K562 (cell line): ENCODE measurements around the gene ABHD1. TPM values are rescaled to one million over a fixed set of nuclear protein-coding genes. Genes with fewer than 3 reads are reported as not detected.

ENCODE experiments used
- ATAC-seq: fragments of 200-7000 bp; cut with Tn5 transposase; 3 replicates; pipeline ENCODE4 v1.9.1; 2020; ENCODE audit warnings: moderate library complexity
- BruUV-seq: library from RNA; stranded (reverse); fragments of 400-500 nt; replicated peaks from 2 replicates; lab custom pipeline; 2021; lab: Mats Ljungman, UMichigan
- CTCF ChIA-PET: fragments of 300-600 bp; formaldehyde crosslinking; extraction: SDS; loops from one replicate; lab custom pipeline; 2021; ENCODE audit warnings: low intra/inter-chr PET ratio; lab: Yijun Ruan, JAX
- POLR2A ChIA-PET: fragments of 300-600, 350-650 bp; sonication (Branson Sonifier 250); formaldehyde crosslinking; extraction: SDS; loops from one replicate; lab custom pipeline; 2021; ENCODE audit warnings: antibody characterized with exemption, inconsistent platforms; lab: Yijun Ruan, JAX
- DNase-seq, 4 experiments: peaks; one replicate each; pipeline versions ENCODE4 v3.0.0 to v3.0.0-alpha.2; 2011 to 2018; ENCODE audit warnings: low spot score in 3 of 4, mixed read lengths in 3 of 4; ENCODE audit errors: extremely low read depth in 1 of 4
- FAIRE-seq: peaks from 2 replicates; lab custom pipeline; 2011; peaks lifted over from hg19 to GRCh38; lab: Jason Lieb, UNC
- H2AFZ ChIP-seq: 2 replicates; pipeline ENCODE4 v1.6.0; 2011; ENCODE audit warnings: low read depth, low read length, control low read depth, inconsistent platforms
- H3K27ac ChIP-seq: fragments of 200-600 bp; 3 replicates; pipeline ENCODE4 v1.8.0; 2011; ENCODE audit warnings: low read depth, mild to moderate bottlenecking, control low read depth, inconsistent platforms, low read length, moderate library complexity, mixed read lengths; ENCODE audit errors: extremely low read depth
- H3K27me3 ChIP-seq, 2 experiments: fragments of 300-600 bp in 1 of 2; 2 replicates in 1 of 2; 3 replicates in 1 of 2; pipeline versions ENCODE4 v1.6.0 to v1.8.0; 2011; ENCODE audit warnings: inconsistent platforms in 2 of 2, low read length in 2 of 2, mild to moderate bottlenecking in 1 of 2, mixed read lengths in 1 of 2, moderate library complexity in 1 of 2; ENCODE audit not compliant: control insufficient read depth in 2 of 2, insufficient read depth in 2 of 2
- H3K36me3 ChIP-seq: fragments of 300-600 bp; 3 replicates; pipeline ENCODE4 v1.8.0; 2011; ENCODE audit warnings: mild to moderate bottlenecking, low read length, inconsistent platforms; ENCODE audit not compliant: control insufficient read depth, insufficient read depth
- H3K4me1 ChIP-seq, 2 experiments: fragments of 200-600 bp in 1 of 2; replicated peaks in 1 of 2; 2 replicates in 1 of 2; 3 replicates in 1 of 2; pipeline versions ENCODE4 v1.5.1 to v1.8.0; 2011; ENCODE audit warnings: inconsistent platforms in 2 of 2, low read length in 2 of 2, mild to moderate bottlenecking in 1 of 2, mixed read lengths in 1 of 2, moderate library complexity in 1 of 2; ENCODE audit not compliant: control insufficient read depth in 2 of 2, insufficient read depth in 2 of 2
- H3K4me2 ChIP-seq: 2 replicates; pipeline ENCODE4 v1.6.1; 2011; ENCODE audit warnings: low read length, control low read depth, inconsistent platforms, mixed read lengths; ENCODE audit not compliant: insufficient read depth
- H3K4me3 ChIP-seq: fragments of 200-600 bp; sonication (generic), shearing (Covaris generic); 2 replicates; pipeline ENCODE4 v1.5.1; 2016; ENCODE audit warnings: control low read depth, inconsistent platforms
- H3K79me2 ChIP-seq: fragments of 200-600 bp; 3 replicates; pipeline ENCODE4 v1.8.0; 2011; ENCODE audit warnings: low read length, inconsistent platforms; ENCODE audit not compliant: control insufficient read depth, insufficient read depth
- H3K9ac ChIP-seq, 2 experiments: 2 replicates each; pipeline versions ENCODE4 v1.6.0 to v1.6.1; 2011; ENCODE audit warnings: low read depth in 2 of 2, low read length in 2 of 2, control low read depth in 1 of 2, inconsistent platforms in 1 of 2, mild to moderate bottlenecking in 1 of 2, mixed read lengths in 1 of 2; ENCODE audit not compliant: insufficient read depth in 1 of 2
- H3K9me1 ChIP-seq: one replicate; pipeline ENCODE4 v1.6.0; 2011; ENCODE audit warnings: inconsistent platforms, mild to moderate bottlenecking, low read length, moderate library complexity; ENCODE audit not compliant: control insufficient read depth, insufficient read depth
- H3K9me3 ChIP-seq: replicated peaks from 2 replicates; pipeline ENCODE4 v1.5.1; 2011; ENCODE audit warnings: low read depth, low read length, inconsistent platforms; ENCODE audit not compliant: control insufficient read depth, insufficient read depth
- H4K20me1 ChIP-seq: replicated peaks from 2 replicates; pipeline ENCODE4 v1.6.1; 2011; ENCODE audit warnings: low read length, inconsistent platforms, mixed read lengths; ENCODE audit not compliant: control insufficient read depth, insufficient read depth
- AFF4 ChIP-seq: sonication (generic); formaldehyde crosslinking; IDR thresholded peaks from 2 replicates; pipeline ENCODE4 v1.8.0; 2023; ENCODE audit warnings: mild to moderate bottlenecking, missing genetic modification reagents
- CAMTA2 ChIP-seq: fragments of 250-450 bp; sonication (Bioruptor Pico); conservative IDR thresholded peaks from 2 replicates; pipeline ENCODE4 v1.5.1; 2022
- CTCF ChIP-seq, 3 experiments: IDR thresholded peaks in 2 of 3; conservative IDR thresholded peaks in 1 of 3; 2 replicates each; pipeline ENCODE4 v1.5.1; 2011 to 2012; ENCODE audit warnings: low read length in 3 of 3, mild to moderate bottlenecking in 3 of 3, control low read depth in 2 of 3, improper control_type of control experiment in 1 of 3, inconsistent platforms in 1 of 3, low read depth in 1 of 3, mixed read lengths in 1 of 3, moderate library complexity in 1 of 3; ENCODE audit not compliant: insufficient read depth in 2 of 3
- GABPA ChIP-seq: fragments of 200-800 bp; sonication (Bioruptor generic); conservative IDR thresholded peaks from 2 replicates; pipeline ENCODE4 v1.6.1; 2016; ENCODE audit warnings: low read depth, missing genetic modification characterization, missing compliant biosample characterization
- HDAC1 ChIP-seq, 2 experiments: fragments of 450-650 bp; IDR thresholded peaks; 2 replicates each; pipeline ENCODE4 v1.6.1; 2016 to 2017; ENCODE audit warnings: inconsistent platforms in 1 of 2, mild to moderate bottlenecking in 1 of 2, moderate library complexity in 1 of 2
- POLR3A ChIP-seq: IDR thresholded peaks from 2 replicates; pipeline ENCODE4 v1.6.1; 2011; ENCODE audit warnings: borderline replicate concordance, mild to moderate bottlenecking, moderate library complexity; ENCODE audit not compliant: insufficient read length, insufficient read depth; ENCODE audit errors: extremely low read depth
- RAD21 ChIP-seq, 2 experiments: fragments of 250-450 bp in 1 of 2; fragments of 450-650 bp in 1 of 2; sonication (Bioruptor Pico) in 1 of 2; formaldehyde crosslinking in 1 of 2; IDR thresholded peaks in 1 of 2; conservative IDR thresholded peaks in 1 of 2; 2 replicates each; pipeline versions ENCODE4 v1.4.0 to v1.8.0; 2020 to 2022; ENCODE audit warnings: mild to moderate bottlenecking in 2 of 2, moderate library complexity in 1 of 2
- SMARCC2 ChIP-seq: fragments of 450-650 bp; IDR thresholded peaks from 2 replicates; pipeline ENCODE4 v1.6.1; 2017; ENCODE audit warnings: antibody characterized with exemption, moderate library complexity, mild to moderate bottlenecking, low read depth
- SREBF2 ChIP-seq: sonication (generic); formaldehyde crosslinking; IDR thresholded peaks from 2 replicates; pipeline ENCODE4 v1.4.0; 2020; ENCODE audit warnings: mild to moderate bottlenecking, missing genetic modification reagents
- VEZF1 ChIP-seq: fragments of 200-800 bp; sonication (Bioruptor generic); IDR thresholded peaks from 2 replicates; pipeline ENCODE4 v1.6.1; 2017; ENCODE audit warnings: missing genetic modification characterization, missing compliant biosample characterization
- WGBS: fragments of 100-300 bp; shearing (Covaris generic); methylation state at CpG from one replicate; pipeline ENCODE4 v1.1.6; 2016; ENCODE audit warnings: low coverage, mixed read lengths; ENCODE audit not compliant: insufficient coverage; ENCODE audit errors: missing lambda C conversion rate; 5-methylcytosine and 5-hydroxymethylcytosine counted together
- in situ Hi-C: fragments of 300-500 bp; cut with MboI; formaldehyde crosslinking; loops from 4 replicates; pipeline ENCODE4 v1.15.0; 2018; ENCODE audit warnings: inconsistent platforms, mixed read lengths
- intact Hi-C: fragments of 100-400 bp; cut with micrococcal nuclease; formaldehyde crosslinking; loops from 2 replicates; pipeline ENCODE4 v1.14.2; 2022
- polyA plus RNA-seq, 8 experiments: library from polyadenylated mRNA; depleted of rRNA in 4 of 8; stranded (reverse) in 5 of 8; unstranded in 3 of 8; fragments of >200 nt; fragmentation: Nextera tagmentation in 2 of 8; fragmentation: Illumina TruSeq in 1 of 8; extraction: Ambion mirVana in 2 of 8; extraction: Trizol in 1 of 8; gene quantifications; 2 replicates each; pipeline versions ENCODE4 v1.2.1 to v1.2.3, GENCODE V29; 2011 to 2014; ENCODE audit warnings: inconsistent platforms in 1 of 8, missing spikeins in 1 of 8
- total RNA-seq, 7 experiments: library from RNA; depleted of rRNA in 6 of 7; stranded (reverse); fragments of >200 nt in 6 of 7; fragmentation: Illumina TruSeq in 2 of 7; extraction: Trizol in 2 of 7; gene quantifications; 2 replicates each; pipeline versions ENCODE4 v1.2.1 to v1.2.3, GENCODE V29; 2011 to 2021; ENCODE audit warnings: low replicate concordance in 1 of 7

Gene ABHD1
- total and polyA plus RNA-seq, 9 of the 15 experiments (the other 6 are each of a cell fraction or from before 2014, with no cell fraction given) = 0.10 to 0.16 (median 0.11) TPM; not detected in 5

- no peak for TF ChIP-seq AFF4 (CRISPR knock-in tag)
These were observed 27.1 kb downstream of the ABHD1 start (continued) for GRCh38 chr2:27150639-27151230.

GRCh38 chr2:27152102-27152795 is 28.6 kb downstream of the ABHD1 start:
- 12% methylated on average over 8 of the region's 8 CpGs for WGBS
- intact Hi-C loops (no loop called here), in situ Hi-C loops (no loop called here)
- no peaks in the 10 kb centered on the region for H3K36me3 ChIP-seq
- BruUV-seq = no TSS peak
- ChIA-PET POLR2A (interaction anchor here (0.5 to 1.6 kb wide), 6 partner anchors 9 to 60 kb away, joined by 3 to 6 read pairs (median 4); partner anchors contain the start of genes ATRAID, PRR30 and SLC5A6), CTCF (interaction anchor here (1.0 kb wide), 2 partner anchors 39 to 151 kb away, joined by 3 read pairs; no protein-coding TSS in a partner anchor)
- FAIRE-seq (no peak), ATAC-seq (peak; percentile 77), DNase-seq (peak in 3 of 4 experiments; percentile 24 to 47 (median 35))
- no peak overlapping the region for H3K4me2 ChIP-seq
- no peak overlapping the region for H3K27ac ChIP-seq
- H3K4me1 ChIP-seq = peaks cover 0 to 15% of the 10 kb centered on the region in 2 experiments; a peak in 2 of 5 replicates
- no peaks in the 10 kb centered on the region for H4K20me1 ChIP-seq
- H3K27me3 ChIP-seq = peaks cover 0 to 15% of the 10 kb centered on the region in 2 experiments; a peak in 2 of 5 replicates
- H2AFZ ChIP-seq = no peak overlapping the region
- H3K4me3 ChIP-seq = no peak overlapping the region
- H3K9ac ChIP-seq = 0 out of 4 replicates have a peak overlapping the region, but pooled peaks of 1 of the 2 experiments have one; percentile 7
- H3K9me1 ChIP-seq = no peaks in the 10 kb centered on the region
- H3K79me2 ChIP-seq = no peaks in the 10 kb centered on the region
- H3K9me3 ChIP-seq = no peaks in the 10 kb centered on the region
- TF ChIP-seq RAD21 (CRISPR knock-in tag; conservative IDR thresholded peaks at IDR 0.05 in 1 of 2, IDR thresholded peaks at IDR 0.05 in 1 of 2) (peak in 1 of 2 experiments; percentile 37; a peak in 2 of 4 replicates), CTCF (IDR thresholded peaks at IDR 0.05 in 2 of 3, conservative IDR thresholded peaks at IDR 0.05 in 1 of 3; ENCODE audit: insufficient read depth in 2 of 3, low read depth in 1 of 3, low read length in 3 of 3) (peak in 2 of 3 experiments; percentile 11 to 36; a peak in 2 of 6 replicates), POLR3A (no peak), HDAC1 (IDR thresholded peaks at IDR 0.05) (no peak), GABPA (tag) (no peak), VEZF1 (CRISPR knock-in tag) (no peak), SREBF2 (CRISPR knock-in tag) (no peak), SMARCC2 (no peak), CAMTA2 (CRISPR knock-in tag) (no peak)
